ENCODE data around the gene RIPOR1.

Gene RIPOR1

GRCh38 chr16:67540756-67541155 is 12.1 kb downstream of the RIPOR1 start:
- no peak for DNase-seq

GRCh38 chr16:67541391-67542263 is 13.0 kb downstream of the RIPOR1 start:
- DNase-seq = no peak

GRCh38 chr16:67542464-67542863 is 13.8 kb downstream of the RIPOR1 start:
- peak; percentile 68 for DNase-seq

GRCh38 chr16:67543036-67543435 is 14.4 kb downstream of the RIPOR1 start:
- DNase-seq = no peak

GRCh38 chr16:67543582-67543981 is 15.0 kb downstream of the RIPOR1 start:
- no peak for DNase-seq

GRCh38 chr16:67544329-67544841 is 15.8 kb downstream of the RIPOR1 start:
- DNase-seq = no peak

- no peak for DNase-seq
These were observed 16.4 kb downstream of the RIPOR1 start for GRCh38 chr16:67544844-67545664.

- no peak for DNase-seq
These were observed 17.0 kb downstream of the RIPOR1 start for GRCh38 chr16:67545665-67546024.

GRCh38 chr16:67546091-67546501 is 17.5 kb downstream of the RIPOR1 start:
- DNase-seq = no peak

GRCh38 chr16:67546761-67547422 is 18.3 kb downstream of the RIPOR1 start:
- peak; percentile 75 for DNase-seq

GRCh38 chr16:67547423-67548264 is 19.0 kb downstream of the RIPOR1 start:
- DNase-seq = peak; percentile 52

- DNase-seq = no peak
These were observed 19.9 kb downstream of the RIPOR1 start for GRCh38 chr16:67548265-67549126.

- no peak for DNase-seq
These were observed 20.6 kb downstream of the RIPOR1 start for GRCh38 chr16:67549240-67549639.

- DNase-seq = no peak
These were observed 21.3 kb downstream of the RIPOR1 start for GRCh38 chr16:67549936-67550335.

- DNase-seq = no peak
These were observed 22.5 kb downstream of the RIPOR1 start for GRCh38 chr16:67551091-67551490.

- no peak for DNase-seq
These were observed 23.3 kb downstream of the RIPOR1 start for GRCh38 chr16:67551972-67552371.

GRCh38 chr16:67552476-67552875 is 23.8 kb downstream of the RIPOR1 start:
- no peak for DNase-seq

GRCh38 chr16:67555795-67556212 is 27.2 kb downstream of the RIPOR1 start:
- DNase-seq = no peak

- no peak for DNase-seq
These were observed 30.2 kb downstream of the RIPOR1 start for GRCh38 chr16:67558859-67559258.

- no peak for DNase-seq
These were observed 32.3 kb downstream of the RIPOR1 start for GRCh38 chr16:67560827-67561342.

GRCh38 chr16:67561501-67561823 is 32.8 kb downstream of the RIPOR1 start:
- no peak for DNase-seq

All from activated gamma-delta T cell treated with Interleukin-2 at 50 U/mL for 16 hours (primary cell).